ENCODE measurements around the gene SND1.

GRCh38 chr7:127858915-127859189, 206.9 kb downstream of the SND1 start:
- TF ChIP-seq POLR2A (IDR thresholded peaks at IDR 0.05) = no peak
- TF ChIP-seq CTCF (IDR thresholded peaks at IDR 0.05) = no peak
